OCI-M1 (cell line): Measurements from ENCODE around the gene CUL4A.
"Not testable (repeated sequence)": the region's sequence is repeated elsewhere in the genome, so short reads cannot be mapped to it uniquely, and the experiment has no call there.

Experiments
- DNase-seq: peaks from one replicate; lab custom pipeline; 2025; lab: John Stamatoyannopoulos, UW

Gene CUL4A

DNA sequence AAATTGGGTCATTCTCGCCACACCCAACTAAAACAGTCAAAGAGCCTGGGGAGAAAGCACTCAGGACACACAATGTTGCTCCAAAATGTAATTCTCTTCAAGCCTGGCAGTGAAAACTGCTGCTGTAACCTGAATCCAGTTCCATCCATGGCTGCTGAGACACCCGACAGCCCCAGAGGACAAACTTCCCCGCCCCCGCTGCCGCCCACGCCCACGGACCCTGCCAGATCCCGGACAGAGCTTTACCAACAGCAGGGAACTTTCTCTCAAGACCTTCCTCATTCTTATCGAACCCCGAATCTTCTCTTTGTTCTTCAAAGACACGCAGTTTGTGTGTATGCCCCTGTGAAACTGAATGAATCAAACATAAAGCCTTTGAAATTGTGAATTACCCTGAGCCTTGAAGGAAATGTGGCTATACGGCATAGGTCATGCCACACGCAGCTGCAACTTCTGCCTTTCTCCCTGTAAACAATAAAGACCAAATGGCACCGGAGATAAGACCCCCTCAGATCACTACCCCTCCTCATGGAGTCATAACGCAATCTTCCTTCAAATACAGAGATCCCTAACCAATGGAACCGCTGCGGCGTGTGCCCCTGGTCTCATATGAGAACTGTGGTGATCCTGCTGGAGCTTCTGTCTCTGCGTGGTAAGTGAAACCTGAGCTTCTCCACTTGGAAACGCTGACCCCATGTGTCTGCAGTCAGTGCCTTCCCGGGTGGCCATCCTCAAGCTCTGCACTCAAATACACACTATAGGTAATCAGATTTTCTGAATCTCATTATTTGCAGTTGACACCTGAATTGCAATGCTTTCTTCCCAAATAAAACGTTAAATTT, 82.8 kb downstream of the CUL4A start:
- peak; percentile 87 for DNase-seq

- no peak for DNase-seq
These were observed 84.3 kb downstream of the CUL4A start for GRCh38 chr13:113293686-113294085.

DNA sequence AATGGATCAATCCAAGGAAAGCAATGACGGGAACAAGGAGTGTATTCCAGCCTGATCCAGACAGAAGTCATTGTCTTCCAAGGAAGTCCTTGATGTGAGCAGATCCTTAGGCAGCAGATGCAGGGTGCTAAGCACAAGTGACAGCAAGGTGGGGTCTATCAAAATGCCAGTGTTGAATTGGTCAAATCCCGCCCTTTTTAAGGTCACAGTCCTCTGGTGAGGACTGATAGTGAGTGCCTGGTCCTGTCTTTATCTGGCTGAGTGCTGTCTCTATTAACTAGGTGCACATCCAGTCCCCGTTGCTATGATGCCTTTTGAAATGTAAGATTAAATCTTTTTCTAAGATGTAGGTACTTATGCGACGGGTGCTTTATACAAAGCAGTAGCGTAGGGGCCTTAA, 86.4 kb downstream of the CUL4A start:
- no peak for DNase-seq

DNA sequence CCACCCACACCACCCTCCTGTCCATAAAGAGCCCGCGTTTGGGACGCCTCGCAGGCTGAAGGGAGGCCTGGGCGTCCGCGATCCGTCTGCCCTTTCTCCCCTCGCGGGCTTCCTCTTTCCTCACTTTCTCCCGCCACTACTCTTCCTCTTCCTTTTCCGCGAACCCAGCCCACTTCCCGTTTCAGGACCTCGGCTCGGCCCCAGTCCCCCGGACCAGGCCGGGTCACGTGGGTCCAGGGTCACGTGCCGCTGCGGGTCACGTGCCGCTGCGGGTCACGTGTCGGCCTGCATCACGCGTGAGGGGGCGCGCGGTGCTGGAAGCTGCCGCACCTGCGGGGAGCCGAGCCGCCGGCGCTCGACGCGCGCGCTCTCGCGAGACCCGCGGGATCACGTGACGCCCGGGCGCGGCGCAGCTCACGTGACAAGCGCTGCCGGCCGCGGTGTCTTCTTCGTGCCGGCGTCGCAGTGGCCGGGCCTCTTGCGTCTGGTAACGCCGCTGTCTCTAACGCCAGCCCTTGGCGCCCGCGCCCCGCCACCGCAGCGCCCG, 87.5 kb downstream of the CUL4A start, which contains the start of gene LAMP1:
Gene LAMP1, plus strand, starts transcription at position 417 of the 547 bp plus-strand sequence. CDS start 196 bp downstream, outside the sequence.
- DNase-seq, result peak; percentile 98

DNA sequence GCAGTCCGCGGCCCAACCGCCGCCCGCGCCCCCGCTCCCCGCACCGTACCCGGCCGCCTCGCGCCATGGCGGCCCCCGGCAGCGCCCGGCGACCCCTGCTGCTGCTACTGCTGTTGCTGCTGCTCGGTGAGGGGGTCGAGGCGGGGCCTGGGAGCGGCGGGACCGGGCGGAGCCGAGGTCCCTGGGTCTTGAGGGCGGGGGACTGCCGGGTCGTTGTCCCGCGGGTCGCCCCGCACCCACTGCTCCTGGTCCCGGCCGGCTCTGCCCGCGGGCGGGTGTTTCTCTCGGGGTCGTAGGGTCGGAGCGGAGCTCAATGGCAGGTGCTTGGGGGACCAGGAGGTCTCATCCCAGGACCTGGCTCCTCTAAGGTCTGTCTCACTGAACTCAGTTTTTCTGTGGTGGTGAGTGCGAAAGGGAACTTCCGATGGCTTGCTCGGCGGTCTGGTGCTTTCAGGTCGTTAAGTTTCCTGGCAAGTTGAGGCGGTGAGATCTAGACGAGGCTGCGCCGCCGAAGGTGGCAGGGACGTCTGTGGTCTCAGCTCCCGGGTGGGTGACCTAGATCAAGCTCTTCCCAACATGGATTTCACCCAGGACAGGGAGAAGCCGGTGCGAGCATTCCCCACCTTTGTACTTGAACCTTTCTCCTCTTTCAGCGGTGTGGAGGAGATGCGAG, 88.1 kb downstream of the CUL4A start:
- DNase-seq, result peak; percentile 31

GRCh38 chr13:113298043-113298945, 88.9 kb downstream of the CUL4A start:
- peak; percentile 60 for DNase-seq

- DNase-seq, result peak; percentile 5
These were observed 90.5 kb downstream of the CUL4A start for GRCh38 chr13:113299951-113300350.

DNA sequence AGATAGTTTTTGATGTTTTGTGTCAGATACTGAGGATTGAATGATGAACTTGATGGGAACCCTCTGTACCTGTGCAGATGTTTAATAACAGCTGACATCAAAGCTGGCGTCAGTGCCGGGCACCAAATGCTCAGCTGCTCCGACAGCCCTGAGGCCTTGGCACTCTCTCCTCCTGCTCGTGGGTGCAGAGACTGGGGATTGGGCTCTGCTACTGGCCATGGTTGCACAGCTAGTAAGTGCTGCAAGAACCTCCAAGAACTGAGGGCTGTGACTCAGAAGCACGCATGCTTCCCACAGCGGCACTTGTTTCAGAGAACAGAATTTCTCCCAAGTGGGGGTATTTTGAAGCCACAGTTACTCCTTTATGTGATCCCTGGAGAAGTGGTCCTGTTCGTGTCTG, 93.6 kb downstream of the CUL4A start:
- no peak for DNase-seq

- DNase-seq, result no peak
These were observed 94.7 kb downstream of the CUL4A start for GRCh38 chr13:113304121-113304520.

DNA sequence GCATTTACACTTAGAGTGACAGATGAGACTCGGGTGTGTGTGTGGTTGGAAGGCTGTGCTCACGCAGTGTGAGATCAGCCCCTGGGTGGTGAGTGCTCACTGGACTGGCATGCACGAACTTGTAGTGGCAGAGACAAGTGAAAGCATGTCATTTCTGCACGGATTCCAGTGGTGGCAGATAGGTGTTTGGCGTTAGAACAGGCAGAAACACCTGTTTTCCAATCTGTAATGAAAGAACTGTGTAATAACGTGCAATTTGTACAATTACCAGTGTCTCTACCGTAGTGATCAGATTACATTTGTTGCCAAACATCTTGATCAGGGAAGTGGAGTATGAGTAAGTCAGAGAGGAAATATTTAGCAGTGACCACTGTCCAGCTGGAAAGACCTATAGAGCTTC, 95.8 kb downstream of the CUL4A start:
- no peak for DNase-seq

GRCh38 chr13:113307491-113307890, 98.1 kb downstream of the CUL4A start:
- no peak for DNase-seq

DNA sequence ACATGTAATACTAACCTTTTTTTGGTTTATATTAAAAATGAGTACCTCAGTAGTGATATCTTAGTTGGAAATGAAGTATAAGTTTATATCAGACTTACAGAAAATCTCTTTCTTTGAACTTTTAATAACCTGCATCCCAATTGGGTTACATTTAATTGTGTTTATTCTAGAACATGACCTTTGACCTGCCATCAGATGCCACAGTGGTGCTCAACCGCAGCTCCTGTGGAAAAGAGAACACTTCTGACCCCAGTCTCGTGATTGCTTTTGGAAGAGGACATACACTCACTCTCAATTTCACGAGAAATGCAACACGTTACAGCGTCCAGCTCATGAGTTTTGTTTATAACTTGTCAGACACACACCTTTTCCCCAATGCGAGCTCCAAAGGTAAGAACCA, 100.1 kb downstream of the CUL4A start:
- DNase-seq, result no peak

- DNase-seq, result not testable (repeated sequence)
These were observed 104.7 kb downstream of the CUL4A start for GRCh38 chr13:113314112-113314511.

DNA sequence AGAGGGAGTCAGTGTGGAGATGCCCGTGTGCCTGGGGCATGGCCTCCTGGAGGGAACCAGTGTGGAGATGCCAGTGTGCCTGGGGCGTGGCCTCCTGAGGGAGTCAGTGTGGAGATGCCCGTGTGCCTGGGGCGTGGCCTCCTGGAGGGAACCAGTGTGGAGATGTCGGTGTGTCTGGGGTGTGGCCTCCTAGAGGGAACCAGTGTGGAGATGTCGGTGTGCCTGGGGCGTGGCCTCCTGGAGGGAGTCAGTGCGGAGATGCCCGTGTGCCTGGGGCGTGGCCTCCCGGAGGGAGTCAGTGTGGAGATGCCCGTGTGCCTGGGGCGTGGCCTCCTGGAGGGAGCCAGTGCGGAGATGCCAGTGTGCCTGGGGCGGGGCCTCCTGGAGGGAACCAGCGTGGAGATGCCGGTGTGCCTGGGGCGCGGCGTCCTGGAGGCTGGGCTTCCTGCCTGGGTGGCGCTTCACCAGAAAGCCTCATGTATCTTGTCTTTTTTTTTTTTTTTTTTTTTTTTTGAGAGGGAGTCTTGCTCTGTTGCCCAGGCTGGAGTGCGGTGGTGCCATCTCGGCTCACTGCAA, 105.6 kb downstream of the CUL4A start:
- DNase-seq, result not testable (repeated sequence)

- DNase-seq, result no peak
These were observed 106.6 kb downstream of the CUL4A start for GRCh38 chr13:113315992-113316391.
